Choroid plexus epithelial cell (primary cell): ENCODE measurements around the gene MRPS10.
A peak's percentile ranks its signal among the peaks of the same experiment; 100 is the strongest.

Experiments
- DNase-seq: peaks from one replicate; pipeline ENCODE4 v3.0.0-alpha.2; 2010; ENCODE audit warnings: low read depth
- H3K4me3 ChIP-seq: 2 replicates; pipeline ENCODE4 v1.5.1; 2011; ENCODE audit warnings: low read depth, mild to moderate bottlenecking, control low read depth, low read length, moderate library complexity
- TF ChIP-seq, protein P1 (sequence below): conservative IDR thresholded peaks from 2 replicates; pipeline ENCODE4 v1.5.1; 2011; ENCODE audit warnings: low read depth, mild to moderate bottlenecking, control low read depth, inconsistent platforms, low read length, moderate library complexity

Gene MRPS10

GRCh38 chr6:42166444-42167141, 51.1 kb downstream of the MRPS10 start:
- H3K4me3 ChIP-seq = no peak overlapping the region
- peak; percentile 73 for DNase-seq
- TF ChIP-seq, protein P1, sequence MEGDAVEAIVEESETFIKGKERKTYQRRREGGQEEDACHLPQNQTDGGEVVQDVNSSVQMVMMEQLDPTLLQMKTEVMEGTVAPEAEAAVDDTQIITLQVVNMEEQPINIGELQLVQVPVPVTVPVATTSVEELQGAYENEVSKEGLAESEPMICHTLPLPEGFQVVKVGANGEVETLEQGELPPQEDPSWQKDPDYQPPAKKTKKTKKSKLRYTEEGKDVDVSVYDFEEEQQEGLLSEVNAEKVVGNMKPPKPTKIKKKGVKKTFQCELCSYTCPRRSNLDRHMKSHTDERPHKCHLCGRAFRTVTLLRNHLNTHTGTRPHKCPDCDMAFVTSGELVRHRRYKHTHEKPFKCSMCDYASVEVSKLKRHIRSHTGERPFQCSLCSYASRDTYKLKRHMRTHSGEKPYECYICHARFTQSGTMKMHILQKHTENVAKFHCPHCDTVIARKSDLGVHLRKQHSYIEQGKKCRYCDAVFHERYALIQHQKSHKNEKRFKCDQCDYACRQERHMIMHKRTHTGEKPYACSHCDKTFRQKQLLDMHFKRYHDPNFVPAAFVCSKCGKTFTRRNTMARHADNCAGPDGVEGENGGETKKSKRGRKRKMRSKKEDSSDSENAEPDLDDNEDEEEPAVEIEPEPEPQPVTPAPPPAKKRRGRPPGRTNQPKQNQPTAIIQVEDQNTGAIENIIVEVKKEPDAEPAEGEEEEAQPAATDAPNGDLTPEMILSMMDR = peak; percentile 93

DNA sequence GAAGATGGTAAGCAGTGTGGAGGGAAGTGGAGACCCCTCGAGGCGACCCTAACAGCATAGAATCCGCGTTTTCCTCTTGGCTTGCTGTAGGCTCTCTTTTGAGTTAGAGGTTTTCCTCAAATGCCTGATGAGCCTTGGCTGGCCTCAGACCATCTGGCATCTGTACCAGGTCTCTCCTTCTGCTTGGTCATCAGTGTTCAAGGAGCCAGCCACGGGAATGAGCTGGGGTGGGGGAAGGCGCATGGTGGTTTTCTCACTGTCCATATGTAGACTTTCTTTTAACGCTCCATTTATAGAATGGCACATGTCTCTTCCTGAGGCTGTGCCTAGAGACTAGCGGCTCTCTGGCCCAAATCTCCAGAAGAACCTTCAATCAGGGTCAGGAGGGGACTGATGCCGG, 52.6 kb downstream of the MRPS10 start:
- no peak overlapping the region for H3K4me3 ChIP-seq
- no peak for DNase-seq
- TF ChIP-seq, protein P1 = no peak

DNA sequence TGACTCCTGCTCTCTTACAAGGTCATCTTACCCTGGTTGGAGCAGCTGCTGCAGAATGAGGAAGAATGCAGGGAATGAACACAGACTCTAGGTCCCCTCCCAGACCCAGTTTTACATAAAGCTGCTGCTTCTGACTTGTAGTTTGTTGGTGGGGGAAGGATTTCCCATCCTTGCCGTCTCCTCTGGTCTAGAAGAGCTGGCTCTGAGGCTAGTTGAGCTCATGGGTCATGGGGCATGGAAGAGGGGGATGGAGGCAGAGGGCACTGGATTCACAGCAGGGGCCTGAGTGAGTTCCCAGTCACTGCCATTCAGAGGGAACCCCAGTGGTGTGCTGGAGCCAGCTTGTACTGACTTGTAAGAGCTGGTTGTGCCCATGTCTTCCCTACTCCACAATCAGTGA, 53.7 kb downstream of the MRPS10 start:
- H3K4me3 ChIP-seq = no peak overlapping the region
- peak; percentile 43 for DNase-seq
- TF ChIP-seq, protein P1 = no peak

DNA sequence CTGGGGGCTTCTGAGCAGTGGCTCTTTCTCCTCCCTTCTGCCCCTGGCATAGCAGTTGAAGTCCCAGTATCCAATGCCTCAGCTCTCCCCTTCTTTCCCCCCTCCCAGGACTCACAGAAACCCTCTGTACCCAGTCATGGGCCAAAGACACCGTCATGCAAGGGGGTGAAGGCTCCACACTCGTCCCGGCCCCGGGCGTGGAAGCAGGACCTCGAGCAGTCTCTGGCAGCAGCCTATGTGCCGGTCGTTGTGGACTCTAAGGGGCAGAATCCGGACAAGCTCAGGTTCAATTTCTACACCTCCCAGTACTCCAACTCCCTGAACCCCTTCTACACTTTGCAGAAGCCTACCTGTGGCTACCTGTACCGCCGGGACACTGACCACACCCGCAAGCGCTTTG, 54.8 kb downstream of the MRPS10 start:
- DNase-seq = no peak
- no peak overlapping the region for H3K4me3 ChIP-seq
- TF ChIP-seq, protein P1 = no peak

GRCh38 chr6:42162384-42162783, 55.3 kb downstream of the MRPS10 start:
- H3K4me3 ChIP-seq = no peak overlapping the region
- TF ChIP-seq, protein P1 = no peak
- DNase-seq = no peak

DNA sequence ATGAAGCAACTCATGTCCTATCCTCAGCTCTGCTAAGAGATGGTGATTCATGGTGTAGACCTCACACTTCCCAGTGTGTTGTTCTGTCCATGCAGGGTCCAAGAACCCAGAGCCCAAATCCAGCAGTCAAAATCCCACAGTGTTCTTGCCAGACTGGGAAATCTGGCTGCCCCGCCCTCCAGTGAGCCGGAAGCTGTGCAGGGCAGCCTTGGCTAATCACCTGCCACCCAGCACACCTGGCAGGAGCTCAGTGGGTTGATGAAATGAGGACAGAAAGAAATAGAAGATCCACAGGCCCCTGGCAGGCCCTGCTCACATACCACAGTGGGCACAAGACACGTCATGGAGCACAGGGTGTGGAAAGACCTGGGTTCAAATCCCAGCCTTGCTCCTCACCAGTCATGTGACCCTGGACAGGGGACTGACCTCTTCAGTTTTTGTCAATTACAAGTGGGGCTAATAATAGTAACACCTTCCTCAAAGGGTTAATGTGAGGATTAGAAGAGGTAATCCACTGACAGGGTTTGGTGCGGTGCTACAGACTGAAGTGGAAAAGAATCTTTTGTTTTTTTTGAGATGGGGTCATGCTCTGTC, 58.1 kb downstream of the MRPS10 start:
- TF ChIP-seq, protein P1 = no peak
- no peak overlapping the region for H3K4me3 ChIP-seq
- no peak for DNase-seq

DNA sequence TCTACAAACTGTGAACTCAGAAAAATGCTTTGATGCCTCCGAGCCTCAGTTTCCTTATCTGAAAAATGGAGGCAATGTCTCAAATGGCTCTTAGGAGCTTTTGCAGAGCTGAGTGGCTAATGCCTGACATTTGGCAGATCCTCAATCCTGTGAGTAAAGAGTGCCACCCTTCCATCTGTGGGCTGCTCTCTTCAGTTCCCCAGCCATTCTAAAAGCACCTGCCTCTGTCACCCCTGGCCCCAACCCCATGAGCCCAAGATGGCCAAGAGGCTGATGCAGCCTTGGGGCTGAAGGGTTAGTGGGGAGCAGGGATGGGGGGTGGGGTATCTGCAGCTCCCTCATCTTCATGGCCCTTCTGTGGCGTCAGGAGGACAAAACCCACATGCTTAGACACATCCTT, 59.0 kb downstream of the MRPS10 start:
- TF ChIP-seq, protein P1 = no peak
- no peak for DNase-seq
- H3K4me3 ChIP-seq = no peak overlapping the region
